Measurements from ENCODE around the gene LAMA3. TPM values are rescaled to one million over a fixed set of nuclear protein-coding genes. Genes with fewer than 3 reads are reported as not detected.

The LAMA3 gene
- polyA plus RNA-seq, 1 experiment, result 0.32 TPM

GRCh38 chr18:23643815-23644490 lies 45.3 kb upstream of the LAMA3 start:
- peaks cover 59% of the 10 kb centered on the region for H3K27me3 ChIP-seq (ENCODE audit: control insufficient read depth, insufficient read depth, low read length)
- H3K27ac ChIP-seq (ENCODE audit: low read depth, low read length), result no peak overlapping the region
- ChIA-PET CTCF (interaction anchor here (2.0 kb wide), 1 partner anchor 59 kb away, joined by 8 read pairs; no protein-coding TSS in a partner anchor), POLR2A (no interaction called here)
- DNase-seq (ENCODE audit: low read depth, low spot score), result no peak
- no peak for TF ChIP-seq CTCF (IDR thresholded peaks at IDR 0.05; ENCODE audit: low read depth, low read length)
- H3K9me3 ChIP-seq (ENCODE audit: control insufficient read depth, insufficient read depth, low read length), result peaks cover 15% of the 10 kb centered on the region
- no peak overlapping the region for H3K4me3 ChIP-seq (ENCODE audit: low read depth, low read length)

DNA sequence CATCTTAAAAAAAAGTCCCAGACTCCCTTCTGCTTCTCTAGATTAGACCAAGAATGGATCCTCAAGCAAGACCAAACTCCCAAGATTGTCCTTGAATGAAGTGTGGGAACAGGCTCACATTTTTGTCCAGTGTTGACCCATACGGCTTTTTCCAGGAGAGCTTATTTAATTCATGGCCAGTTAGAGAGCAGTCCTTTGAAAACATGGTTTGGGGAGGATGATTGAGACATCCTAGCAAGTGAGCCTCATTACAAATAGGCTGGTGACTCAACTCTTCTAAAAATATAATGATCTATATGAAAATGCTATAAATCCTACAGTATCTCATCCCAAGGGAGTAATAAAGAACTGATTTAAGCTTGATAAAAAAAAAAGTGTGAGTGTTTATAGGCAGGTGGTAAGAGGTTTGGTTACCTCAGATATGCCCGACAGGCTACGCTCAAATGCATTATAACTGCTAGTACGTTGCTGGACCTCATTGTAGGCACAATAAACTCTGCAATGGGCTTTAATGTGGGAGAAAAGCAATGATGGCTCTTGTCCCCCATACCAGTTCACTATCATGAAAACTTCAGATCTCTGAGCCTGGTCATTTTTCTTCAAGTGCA lies 43.6 kb upstream of the LAMA3 start:
- no peak overlapping the region for H3K27ac ChIP-seq (ENCODE audit: low read depth, low read length)
- POLR2A ChIA-PET, result no interaction called here
- H3K9me3 ChIP-seq (ENCODE audit: control insufficient read depth, insufficient read depth, low read length), result peaks cover 15% of the 10 kb centered on the region
- peaks cover 57% of the 10 kb centered on the region for H3K27me3 ChIP-seq (ENCODE audit: control insufficient read depth, insufficient read depth, low read length)
- no peak overlapping the region for H3K4me3 ChIP-seq (ENCODE audit: low read depth, low read length)
- CTCF ChIA-PET, result no interaction called here
- no peak for DNase-seq (ENCODE audit: low read depth, low spot score)
- TF ChIP-seq CTCF (IDR thresholded peaks at IDR 0.05; ENCODE audit: low read depth, low read length), result no peak

DNA sequence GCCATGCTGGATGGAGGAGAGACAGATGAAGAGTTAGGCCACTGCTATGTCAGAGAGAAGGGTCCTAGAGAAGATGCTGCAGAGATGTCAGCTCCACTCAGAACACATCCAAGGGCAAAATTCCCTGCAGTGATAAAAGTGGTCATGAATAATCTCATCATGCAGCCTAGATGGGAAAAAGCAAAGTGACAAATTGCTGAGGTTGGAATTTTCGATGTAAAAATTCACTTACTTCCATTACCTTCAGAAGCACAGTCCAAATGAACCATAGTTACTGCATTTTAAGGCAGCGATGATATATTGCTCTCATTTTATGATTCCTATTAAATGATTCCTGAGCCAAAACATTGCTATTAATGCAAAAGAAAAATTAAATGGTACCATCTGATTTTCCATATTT lies 43.0 kb upstream of the LAMA3 start:
- Histone ChIP-seq H3K27ac (ENCODE audit: low read depth, low read length) (no peak overlapping the region), H3K9me3 (ENCODE audit: control insufficient read depth, insufficient read depth, low read length) (peaks cover 12% of the 10 kb centered on the region), H3K4me3 (ENCODE audit: low read depth, low read length) (no peak overlapping the region), H3K27me3 (ENCODE audit: control insufficient read depth, insufficient read depth, low read length) (peaks cover 52% of the 10 kb centered on the region)
- CTCF ChIA-PET, result no interaction called here
- no peak for TF ChIP-seq CTCF (IDR thresholded peaks at IDR 0.05; ENCODE audit: low read depth, low read length)
- no peak for DNase-seq (ENCODE audit: low read depth, low spot score)
- POLR2A ChIA-PET, result no interaction called here

DNA sequence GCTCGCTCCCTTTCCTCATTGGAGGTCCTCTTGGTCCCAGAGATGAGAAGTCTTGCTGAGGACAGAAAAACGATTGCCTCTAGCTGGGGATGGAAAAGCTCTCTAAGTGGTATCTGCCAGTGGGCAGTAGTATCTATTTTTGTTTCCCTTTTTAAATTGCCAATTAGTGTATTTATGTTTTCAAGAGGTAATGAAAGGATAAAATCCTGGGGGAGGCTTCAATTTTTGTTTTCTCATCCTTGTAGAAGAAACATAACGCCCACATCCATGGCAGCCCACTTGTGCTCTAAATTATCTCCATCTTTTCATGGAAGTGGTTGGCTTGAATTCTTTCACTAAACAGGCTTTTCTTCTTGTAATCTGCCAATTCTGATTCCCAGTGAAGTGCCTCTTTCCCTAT lies 40.8 kb upstream of the LAMA3 start:
- H3K4me3 ChIP-seq (ENCODE audit: low read depth, low read length), result no peak overlapping the region
- CTCF ChIA-PET, result interaction anchor here (0.8 kb wide), 1 partner anchor 55 kb away, joined by 4 read pairs; no protein-coding TSS in a partner anchor

More for the DNA sequence above, 40.8 kb upstream of the LAMA3 start:
- no peak for DNase-seq (ENCODE audit: low read depth, low spot score)
- Histone ChIP-seq H3K27ac (ENCODE audit: low read depth, low read length) (no peak overlapping the region), H3K27me3 (ENCODE audit: control insufficient read depth, insufficient read depth, low read length) (peaks cover 35% of the 10 kb centered on the region), H3K9me3 (ENCODE audit: control insufficient read depth, insufficient read depth, low read length) (no peaks in the 10 kb centered on the region)
- no peak for TF ChIP-seq CTCF (IDR thresholded peaks at IDR 0.05; ENCODE audit: low read depth, low read length)
- POLR2A ChIA-PET, result no interaction called here

Data from AG04450 (cell line).